GM18868 (cell line): ENCODE results near the gene R3HDM2.
A peak's percentile ranks its signal among the peaks of the same experiment; 100 is the strongest.

ENCODE experiments used
- ATAC-seq: cut with Tn5 transposase; IDR thresholded peaks from one replicate; pipeline ENCODE4 v1.9.1; 2021; ENCODE audit warnings: mild to moderate bottlenecking, moderate library complexity; ENCODE audit not compliant: unreplicated experiment

Gene R3HDM2

DNA sequence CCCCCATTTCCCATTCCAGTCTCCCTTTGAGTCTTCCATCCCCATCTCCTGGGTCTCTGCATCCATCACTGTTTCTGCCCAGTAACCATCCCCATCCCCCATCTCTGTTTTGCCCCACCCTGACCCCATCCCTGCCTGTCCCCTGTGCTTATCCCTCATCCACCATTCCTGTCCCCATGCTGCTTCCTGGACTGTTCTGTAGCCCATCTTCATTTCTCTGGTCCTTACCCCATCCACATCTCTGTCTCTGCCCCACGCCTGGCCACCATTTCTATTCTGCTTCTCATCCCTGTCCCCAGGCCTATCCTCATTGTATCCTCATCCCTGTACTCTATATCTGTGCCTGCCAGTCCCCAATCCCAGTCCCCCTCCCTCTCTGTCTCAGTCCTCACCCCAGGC, 210.1 kb downstream of the R3HDM2 start:
- no peak for ATAC-seq

DNA sequence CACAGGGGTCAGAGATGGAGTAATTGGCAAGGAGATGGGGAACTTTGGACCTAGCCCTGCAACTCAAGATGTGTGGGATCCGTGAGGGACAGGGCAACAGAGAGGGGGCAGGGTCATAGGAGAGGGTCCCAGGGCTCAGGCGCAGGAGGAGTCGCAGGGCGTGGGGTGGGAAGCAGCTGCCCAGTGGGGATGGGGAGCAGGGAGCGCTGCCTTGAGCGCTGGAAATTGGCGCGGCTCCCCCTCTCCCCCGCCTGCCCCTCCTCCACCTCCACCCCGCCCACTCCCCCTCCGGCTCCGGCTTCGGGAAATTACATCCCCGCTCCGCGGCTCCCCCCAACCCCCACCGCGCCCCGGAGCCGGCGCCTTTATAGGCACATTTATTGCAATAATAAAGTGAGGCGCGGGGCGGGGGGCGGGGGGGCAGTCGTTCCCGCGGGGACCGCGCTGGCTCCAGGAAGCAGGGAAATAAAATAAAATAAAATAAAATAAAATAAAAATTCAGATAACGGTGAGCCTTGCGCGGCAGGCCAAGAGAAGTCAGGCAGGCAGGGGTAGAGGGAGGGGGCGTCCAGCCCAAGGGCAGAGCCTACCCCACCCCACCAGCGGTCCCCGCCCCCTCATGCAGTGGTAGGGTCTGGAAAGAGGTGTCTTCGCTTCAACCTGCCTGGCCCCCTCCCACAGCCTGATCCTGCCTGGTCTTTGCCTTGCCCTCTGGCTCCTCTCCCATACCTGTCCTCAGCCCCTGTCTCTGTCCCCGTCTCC, 210.7 kb downstream of the R3HDM2 start:
- ATAC-seq = no peak

DNA sequence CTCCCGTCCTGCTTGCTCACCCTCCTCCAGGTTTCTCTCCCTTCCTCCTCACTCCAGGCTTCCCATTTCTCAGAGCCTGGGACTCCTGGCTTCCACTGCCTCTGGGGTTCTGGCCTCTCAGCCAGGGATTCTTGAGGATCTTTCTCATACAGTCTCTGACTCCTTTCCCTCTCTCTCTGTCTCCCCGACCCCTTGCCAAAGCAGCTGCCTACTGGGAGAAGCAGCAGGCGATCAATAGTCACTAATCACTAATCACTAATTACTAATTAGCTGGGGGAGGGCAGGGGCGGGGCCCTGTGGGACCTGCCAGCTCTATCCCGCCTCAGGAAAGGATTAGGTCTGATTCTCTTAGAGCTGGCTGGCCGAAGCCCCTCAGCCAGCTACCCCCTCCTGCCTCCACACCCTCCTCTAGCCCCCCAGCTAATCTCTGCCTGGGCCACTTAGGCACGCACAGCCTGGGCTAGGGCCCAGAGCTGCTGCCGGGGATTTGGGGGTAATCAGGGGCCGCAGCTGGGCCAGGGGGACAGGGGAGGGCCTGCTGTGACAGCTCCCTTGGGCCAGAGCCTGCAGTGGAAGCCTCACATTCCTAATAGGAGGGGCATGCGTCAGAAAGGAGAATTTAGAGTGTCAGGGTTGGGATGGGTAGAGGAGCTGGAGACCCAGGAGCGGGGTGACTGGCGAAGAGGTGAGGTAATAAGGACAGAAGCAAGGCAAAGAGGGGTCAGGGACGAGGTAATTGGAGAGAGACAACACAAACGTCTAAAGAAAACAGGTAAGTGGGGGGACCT, 211.4 kb downstream of the R3HDM2 start:
- ATAC-seq = no peak

DNA sequence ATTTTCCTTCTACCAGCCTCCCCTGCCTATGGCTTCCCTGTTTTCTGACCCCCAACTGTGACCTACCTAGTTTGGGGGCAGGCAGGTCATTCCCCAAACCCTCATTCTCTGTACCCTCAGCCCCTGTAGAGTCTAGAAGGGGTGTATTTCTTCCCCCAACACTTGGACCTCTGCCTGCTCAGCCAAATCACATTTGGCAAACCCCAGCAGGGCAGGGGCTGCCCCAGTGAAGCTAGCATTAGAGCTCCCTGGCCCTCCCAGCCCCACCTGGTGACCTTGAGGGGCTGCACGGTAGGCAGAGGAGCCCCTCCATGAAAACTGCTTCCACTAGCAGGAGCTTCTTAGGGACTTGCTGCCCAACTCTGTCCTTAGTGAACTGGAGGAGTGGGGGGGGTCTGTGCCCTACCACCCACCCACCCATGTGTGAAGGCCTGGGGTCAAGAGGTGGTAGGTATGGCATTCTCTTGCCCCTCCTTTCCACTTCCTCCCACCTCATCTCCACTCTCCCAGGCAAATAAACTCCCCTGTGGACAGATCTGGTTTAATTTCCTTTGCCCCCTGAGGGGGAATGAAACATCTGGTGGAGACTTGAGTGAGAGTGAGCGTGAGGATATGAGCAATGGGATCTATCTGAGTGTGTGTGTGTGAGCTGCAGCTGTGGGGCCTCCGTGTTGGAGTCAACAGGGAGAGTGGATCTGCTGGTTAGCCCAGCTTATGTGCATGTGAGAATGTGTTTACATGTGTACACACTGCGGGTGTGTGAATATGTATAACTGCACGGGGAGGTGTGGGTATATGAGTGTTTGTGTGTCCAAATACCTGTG, 212.6 kb downstream of the R3HDM2 start:
- no peak for ATAC-seq

DNA sequence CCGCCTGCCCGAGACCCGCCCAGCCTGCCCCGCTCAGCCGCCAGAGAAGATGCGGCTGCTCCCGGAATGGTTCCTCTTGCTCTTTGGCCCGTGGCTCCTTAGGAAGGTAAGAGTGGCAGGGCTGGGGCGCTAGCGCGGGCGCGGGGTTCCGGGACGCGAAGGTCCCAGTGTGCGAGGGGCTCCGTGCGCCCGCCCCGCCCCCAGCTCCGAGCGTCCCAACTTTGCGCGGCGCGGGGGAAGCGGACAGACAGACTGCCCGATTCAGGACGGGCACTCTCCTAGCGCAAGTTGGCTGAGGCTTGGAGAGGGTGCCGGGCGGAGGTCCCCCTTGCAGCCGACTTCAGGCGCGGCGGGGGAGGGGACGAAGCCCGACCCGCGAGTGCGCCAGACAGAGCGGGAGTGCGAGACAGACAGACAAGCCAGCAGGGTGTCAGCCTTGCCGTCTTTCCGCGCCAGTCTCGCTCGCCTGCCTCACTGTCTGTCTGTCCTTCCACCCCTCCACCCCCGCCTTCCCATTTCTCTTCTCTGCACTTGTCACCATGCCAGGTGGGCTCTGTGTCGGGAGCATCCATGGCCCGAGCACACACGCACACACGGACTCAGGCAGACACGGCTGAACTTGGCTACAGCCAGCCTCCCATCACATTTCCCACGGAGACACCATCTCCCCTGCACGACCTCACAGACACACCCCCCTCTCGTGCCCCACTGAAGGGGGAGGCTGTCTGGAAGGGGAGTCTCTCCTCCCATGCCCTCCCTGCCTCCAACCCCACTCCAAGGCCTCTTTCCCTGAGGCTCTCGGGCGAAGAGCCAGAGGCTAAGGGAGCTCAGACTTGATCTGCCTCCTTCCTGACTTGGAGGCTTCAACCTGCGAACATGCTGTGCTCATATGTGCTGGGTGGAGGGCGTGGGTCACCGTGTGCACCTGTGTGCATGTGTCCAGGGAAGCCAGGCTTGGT, 213.6 kb downstream of the R3HDM2 start:
- ATAC-seq = no peak

DNA sequence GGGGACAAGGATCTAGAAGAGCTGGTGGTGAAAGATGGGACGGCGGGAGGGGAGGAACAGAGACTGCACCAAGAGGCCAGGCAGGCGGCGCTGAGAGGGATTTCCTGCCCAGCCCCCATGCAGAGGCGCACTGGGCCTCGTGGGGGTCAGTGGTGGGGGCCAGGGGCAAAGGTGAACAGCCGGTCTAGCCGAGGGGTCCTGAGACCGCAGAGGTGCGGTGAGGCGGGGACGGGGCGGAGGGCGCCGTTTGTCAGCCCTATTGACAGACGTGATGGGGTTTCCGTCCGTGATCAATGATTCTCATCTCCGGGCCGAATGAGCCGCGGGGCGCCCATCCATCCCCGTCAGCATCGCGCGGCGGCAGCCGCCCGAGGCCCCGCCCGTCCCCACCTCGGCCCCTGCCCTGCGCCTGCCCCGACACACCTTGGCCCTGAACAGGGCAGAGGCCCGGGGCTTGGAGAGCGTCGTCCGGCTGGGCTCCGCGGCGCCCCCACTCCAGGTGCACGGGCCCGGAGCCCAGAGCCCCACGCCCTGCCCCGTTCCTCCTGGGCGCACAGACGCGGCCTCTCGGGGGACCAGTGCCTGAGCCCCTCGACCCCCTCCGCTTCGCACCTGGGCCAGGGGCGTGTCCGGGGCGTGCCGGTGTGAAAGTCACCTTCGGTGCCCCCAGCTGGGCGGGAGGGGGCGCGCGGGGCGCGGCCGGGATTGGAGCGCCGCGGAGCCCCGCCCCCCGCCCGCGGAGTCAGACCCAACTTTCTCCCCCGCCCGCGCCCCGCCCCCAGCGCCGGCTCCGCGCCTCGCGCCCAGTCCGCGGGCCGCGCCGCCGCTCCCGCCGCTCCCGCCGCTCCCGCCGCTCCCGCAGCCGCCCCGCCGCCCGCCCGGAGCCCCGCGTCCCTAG, 214.6 kb downstream of the R3HDM2 start, which contains the start of gene NXPH4:
Gene NXPH4 (plus strand): TSS at position 781 of the 898 bp plus-strand sequence. CDS start 176 bp downstream, outside the sequence.
- ATAC-seq = no peak

DNA sequence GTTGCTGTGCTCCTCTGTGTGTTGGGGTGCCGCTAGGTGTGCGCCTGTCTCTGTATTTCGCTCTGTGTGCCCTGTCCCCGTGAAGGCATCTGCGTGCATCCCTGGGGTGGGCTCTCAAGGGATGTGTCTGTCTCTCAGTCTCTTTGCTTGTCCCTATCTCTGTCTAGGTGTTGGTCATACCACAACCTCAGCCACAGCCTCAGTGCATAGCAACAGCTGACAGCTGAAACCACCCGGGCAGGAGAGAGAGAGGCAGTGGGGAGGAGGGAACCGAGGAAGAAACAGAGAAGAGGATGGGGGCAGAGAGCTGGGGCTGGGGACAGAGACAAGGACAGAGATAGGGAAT, 215.2 kb downstream of the R3HDM2 start:
- no peak for ATAC-seq

DNA sequence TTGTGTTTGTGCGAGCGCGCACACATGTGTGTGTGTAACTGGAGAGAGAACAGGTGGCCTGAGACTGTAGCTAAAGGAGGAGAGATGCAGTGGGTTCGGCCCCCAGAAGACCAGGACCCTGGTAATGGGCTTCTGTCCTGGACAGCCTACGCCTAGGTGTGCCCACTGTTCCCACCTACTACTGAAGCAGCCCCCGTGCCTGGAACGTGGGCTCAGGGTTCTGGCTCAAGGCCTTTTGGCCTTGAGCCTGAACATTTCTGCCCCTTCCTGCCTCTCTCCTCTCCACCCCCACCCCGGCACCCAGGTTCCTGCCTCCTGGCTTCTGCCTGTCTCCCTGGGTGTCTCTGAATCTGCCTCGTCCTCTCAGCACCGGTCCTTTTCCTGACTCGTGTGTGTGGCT, 215.8 kb downstream of the R3HDM2 start:
- ATAC-seq = no peak

DNA sequence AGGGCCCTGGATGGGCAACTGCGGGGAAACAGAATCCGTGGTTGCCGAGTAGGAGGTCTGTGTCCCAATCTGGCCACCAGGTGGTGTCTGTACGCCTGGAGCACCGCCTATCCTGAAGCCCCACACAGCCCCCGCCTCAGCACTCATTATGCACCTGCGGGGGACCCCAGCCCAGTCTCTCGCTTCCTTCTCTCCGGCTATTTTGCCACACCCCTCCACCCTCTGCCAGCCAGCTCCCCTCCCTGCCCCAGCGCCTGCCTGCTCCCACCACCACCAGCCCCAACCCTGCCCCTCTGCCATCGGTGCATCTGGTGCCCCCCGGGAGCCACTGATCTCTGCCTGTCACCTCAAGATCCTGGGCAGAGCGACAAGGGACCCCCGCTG, 216.5 kb downstream of the R3HDM2 start:
- ATAC-seq = peak; percentile 36

DNA sequence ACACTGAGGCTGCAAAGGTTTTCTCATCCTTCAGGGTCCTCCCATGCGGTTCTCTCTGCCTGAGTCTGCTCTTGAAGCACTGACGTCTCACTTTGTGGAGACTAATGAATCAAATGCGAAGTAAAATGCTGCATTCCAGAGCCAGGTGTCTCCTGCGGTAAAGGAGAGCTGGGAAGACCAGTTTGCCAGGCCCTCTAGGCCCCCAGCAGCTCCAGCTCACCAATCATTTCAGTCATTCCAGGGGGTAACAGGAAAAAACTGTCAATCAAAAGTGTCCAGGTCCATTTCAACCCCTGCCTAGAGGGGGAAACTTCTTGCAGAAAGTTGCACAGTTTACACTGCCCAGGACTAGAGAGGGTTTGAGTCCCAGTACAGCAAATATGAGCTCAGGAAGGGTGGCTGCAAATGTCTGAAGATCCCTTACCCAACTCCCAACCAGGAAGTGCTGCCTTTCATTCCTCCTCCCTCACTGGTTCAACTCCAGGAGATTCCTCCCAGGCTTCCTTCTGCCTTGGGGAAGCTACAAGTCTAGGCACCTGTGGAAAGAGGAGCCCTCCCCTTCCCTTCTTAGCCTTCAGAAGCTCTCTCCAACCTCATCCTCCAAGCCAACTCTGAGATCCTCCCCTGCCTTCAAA, 217.0 kb downstream of the R3HDM2 start:
- ATAC-seq = no peak

DNA sequence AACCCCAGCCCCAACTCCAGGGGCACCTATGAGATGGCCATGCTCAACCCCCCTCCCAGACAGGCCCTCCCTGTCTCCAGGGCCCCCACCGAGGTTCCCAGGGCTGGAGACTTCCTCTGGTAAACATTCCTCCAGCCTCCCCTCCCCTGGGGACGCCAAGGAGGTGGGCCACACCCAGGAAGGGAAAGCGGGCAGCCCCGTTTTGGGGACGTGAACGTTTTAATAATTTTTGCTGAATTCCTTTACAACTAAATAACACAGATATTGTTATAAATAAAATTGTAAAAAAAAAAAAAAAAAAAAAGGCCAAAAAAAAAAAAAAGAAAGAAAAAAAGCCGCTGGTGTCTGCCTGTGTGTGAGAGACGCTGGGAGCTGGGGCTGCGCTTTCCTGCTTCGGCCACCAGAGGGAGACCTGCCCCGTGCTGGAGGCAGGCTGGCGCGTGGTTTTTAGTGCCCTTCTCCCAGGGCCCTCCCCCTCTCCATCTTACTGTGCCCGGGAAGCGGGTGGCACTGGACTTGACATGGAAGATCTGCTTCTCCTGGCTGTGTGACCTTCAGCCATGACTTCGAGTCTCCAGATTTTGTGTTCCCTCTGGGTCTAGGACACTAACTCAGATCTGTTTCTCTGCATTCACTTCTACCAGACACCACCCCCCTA, 217.7 kb downstream of the R3HDM2 start:
- peak; percentile 48 for ATAC-seq

DNA sequence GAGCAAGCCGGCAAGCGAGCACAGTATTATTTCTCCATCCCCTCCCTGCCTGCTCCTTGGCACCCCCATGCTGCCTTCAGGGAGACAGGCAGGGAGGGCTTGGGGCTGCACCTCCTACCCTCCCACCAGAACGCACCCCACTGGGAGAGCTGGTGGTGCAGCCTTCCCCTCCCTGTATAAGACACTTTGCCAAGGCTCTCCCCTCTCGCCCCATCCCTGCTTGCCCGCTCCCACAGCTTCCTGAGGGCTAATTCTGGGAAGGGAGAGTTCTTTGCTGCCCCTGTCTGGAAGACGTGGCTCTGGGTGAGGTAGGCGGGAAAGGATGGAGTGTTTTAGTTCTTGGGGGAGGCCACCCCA, 218.2 kb downstream of the R3HDM2 start:
- no peak for ATAC-seq

DNA sequence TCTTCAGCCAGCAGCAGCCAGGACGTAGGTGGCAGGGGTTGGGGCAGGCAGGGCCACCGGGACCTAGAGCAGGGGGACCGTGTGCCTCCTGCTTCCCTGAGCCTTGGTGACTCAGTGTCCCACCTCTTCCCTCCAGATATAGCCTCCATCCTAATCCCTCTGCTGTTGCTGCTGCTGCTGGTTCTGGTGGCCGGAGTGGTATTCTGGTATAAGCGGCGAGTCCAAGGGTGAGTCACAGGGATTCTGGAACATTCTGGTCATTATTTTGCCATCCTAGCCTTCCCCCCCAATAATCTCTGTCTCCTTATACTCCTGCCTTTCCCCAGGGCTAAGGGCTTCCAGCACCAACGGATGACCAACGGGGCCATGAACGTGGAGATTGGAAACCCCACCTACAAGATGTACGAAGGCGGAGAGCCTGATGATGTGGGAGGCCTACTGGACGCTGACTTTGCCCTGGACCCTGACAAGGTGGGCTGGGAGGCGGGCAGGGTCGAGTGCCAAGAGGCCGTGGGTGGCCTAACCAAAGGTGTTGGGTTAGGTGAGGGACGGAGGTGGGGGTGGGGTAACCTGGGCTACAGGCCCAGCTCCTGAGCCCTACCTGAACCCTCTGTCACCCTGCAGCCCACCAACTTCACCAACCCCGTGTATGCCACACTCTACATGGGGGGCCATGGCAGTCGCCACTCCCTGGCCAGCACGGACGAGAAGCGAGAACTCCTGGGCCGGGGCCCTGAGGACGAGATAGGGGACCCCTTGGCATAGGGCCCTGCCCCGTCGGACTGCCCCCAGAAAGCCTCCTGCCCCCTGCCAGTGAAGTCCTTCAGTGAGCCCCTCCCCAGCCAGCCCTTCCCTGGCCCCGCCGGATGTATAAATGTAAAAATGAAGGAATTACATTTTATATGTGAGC, 218.8 kb downstream of the R3HDM2 start:
- no peak for ATAC-seq

DNA sequence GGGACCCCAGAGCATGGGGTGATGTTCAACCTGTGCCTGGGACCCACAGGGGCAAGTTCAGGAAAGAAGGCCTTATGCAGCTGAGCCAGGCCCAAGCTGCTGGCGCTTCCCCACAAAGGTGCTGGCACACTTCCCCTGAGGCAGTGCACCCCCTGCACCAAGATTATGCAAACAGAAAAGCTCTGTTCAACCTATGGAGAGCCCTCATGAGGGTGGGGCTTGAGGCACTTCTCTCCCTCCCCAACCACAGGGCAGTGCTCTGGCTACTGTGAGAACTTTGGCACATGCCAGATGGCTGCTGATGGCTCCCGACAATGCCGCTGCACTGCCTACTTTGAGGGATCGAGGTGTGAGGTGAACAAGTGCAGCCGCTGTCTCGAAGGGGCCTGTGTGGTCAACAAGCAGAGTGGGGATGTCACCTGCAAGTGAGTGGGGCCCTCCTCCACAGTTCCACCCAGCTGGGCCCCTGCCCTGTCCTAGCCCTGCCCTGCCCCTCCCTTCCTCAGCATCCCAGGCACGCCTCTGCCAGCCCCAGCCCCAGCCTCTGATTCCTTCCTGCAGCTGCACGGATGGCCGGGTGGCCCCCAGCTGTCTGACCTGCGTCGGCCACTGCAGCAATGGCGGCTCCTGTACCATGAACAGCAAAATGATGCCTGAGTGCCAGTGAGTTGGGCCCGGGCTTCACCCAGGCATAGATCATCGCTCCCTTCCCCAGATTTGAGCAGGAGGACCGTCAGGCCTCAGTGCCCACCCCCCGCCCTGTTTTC, 219.7 kb downstream of the R3HDM2 start:
- ATAC-seq = no peak

DNA sequence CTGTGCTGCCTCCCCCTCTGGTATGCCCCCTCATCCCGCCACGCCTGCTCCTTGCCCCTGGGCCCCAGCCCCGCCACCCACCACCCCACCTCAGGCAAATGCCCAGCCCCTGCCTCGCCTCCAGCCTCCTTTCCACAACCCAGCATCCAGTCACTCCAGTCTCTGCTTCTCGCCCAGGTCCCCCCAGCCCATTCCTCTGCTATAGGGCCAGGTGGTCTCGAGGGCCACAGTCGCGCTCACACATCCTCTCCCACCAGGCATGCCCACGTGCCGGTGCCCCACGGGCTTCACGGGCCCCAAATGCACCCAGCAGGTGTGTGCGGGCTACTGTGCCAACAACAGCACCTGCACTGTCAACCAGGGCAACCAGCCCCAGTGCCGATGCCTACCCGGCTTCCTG, 220.4 kb downstream of the R3HDM2 start:
- ATAC-seq = no peak

DNA sequence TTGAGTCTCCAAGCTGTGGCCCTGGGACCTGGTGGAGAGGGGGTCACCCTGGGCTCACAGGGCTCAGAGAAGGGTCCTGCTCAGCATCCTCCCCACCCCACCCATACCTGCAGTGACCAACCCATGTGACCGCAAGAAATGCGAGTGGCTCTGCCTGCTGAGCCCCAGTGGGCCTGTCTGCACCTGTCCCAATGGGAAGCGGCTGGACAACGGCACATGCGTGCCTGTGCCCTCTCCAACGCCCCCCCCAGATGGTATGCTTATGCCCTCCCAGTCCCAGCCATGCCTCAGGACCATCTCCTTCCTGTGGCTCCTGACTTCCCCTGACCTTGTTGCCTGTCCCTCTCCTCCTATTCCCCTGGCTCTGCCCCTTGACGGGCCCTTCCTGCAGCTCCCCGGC, 220.9 kb downstream of the R3HDM2 start:
- ATAC-seq = no peak
